Panc1 (cell line): ENCODE results near the gene SPATA21. TPM values are rescaled to one million over a fixed set of nuclear protein-coding genes. Genes with fewer than 3 reads are reported as not detected.

Experiments used
- ATAC-seq: fragments of 200-7000 bp; cut with Tn5 transposase; 2 replicates; pipeline ENCODE4 v1.9.1; 2020; ENCODE audit warnings: mild to moderate bottlenecking, moderate library complexity
- BruUV-seq: library from RNA; stranded (reverse); fragments of 400-500 nt; replicated peaks from 2 replicates; lab custom pipeline; 2021; lab: Mats Ljungman, UMichigan
- CTCF ChIA-PET: fragments of 300-600 bp; sonication (Branson Sonifier 250); formaldehyde crosslinking; loops from one replicate; lab custom pipeline; 2022; ENCODE audit warnings: antibody characterized with exemption; lab: Charles Lee
- POLR2A ChIA-PET: fragments of 300-600 bp; sonication (Branson Sonifier 250); formaldehyde crosslinking; loops from one replicate; lab custom pipeline; 2022; ENCODE audit warnings: antibody characterized with exemption; lab: Charles Lee
- DNase-seq: peaks from one replicate; pipeline ENCODE4 v3.0.0-alpha.2; 2010; ENCODE audit warnings: low read depth, low spot score
- H3K27ac ChIP-seq: 2 replicates; pipeline ENCODE4 v1.5.1; 2011; ENCODE audit warnings: mild to moderate bottlenecking, low read length, inconsistent platforms
- H3K27me3 ChIP-seq: fragments of 200-500 bp; sonication (Bioruptor generic); 2 replicates; pipeline ENCODE4 v1.6.0; 2014; ENCODE audit warnings: low read length, inconsistent platforms; ENCODE audit not compliant: control insufficient read depth, insufficient read depth
- H3K36me3 ChIP-seq: fragments of 200-500 bp; sonication (Bioruptor generic); 2 replicates; pipeline ENCODE4 v1.5.1; 2014; ENCODE audit warnings: inconsistent platforms, mild to moderate bottlenecking, low read length, moderate library complexity; ENCODE audit not compliant: control insufficient read depth, insufficient read depth
- H3K4me1 ChIP-seq: 2 replicates; pipeline ENCODE4 v1.5.1; 2011; ENCODE audit warnings: inconsistent platforms, mild to moderate bottlenecking, low read length, moderate library complexity; ENCODE audit not compliant: control insufficient read depth, insufficient read depth
- H3K4me3 ChIP-seq, 2 experiments: 2 replicates each; pipeline ENCODE4 v1.5.1; 2011 to 2012; ENCODE audit warnings: low read depth in 2 of 2, low read length in 2 of 2, mild to moderate bottlenecking in 2 of 2, inconsistent platforms in 1 of 2, moderate library complexity in 1 of 2
- H3K9me3 ChIP-seq: fragments of 200-500 bp; sonication (Bioruptor generic); 2 replicates; pipeline ENCODE4 v1.5.1; 2014; ENCODE audit warnings: low read depth, mild to moderate bottlenecking, inconsistent platforms, low read length, moderate library complexity; ENCODE audit not compliant: control insufficient read depth, insufficient read depth
- CTCF ChIP-seq: fragments of 450-650 bp; IDR thresholded peaks from 2 replicates; pipeline ENCODE4 v1.5.1; 2017; ENCODE audit warnings: mild to moderate bottlenecking
- POLR2AphosphoS5 ChIP-seq: IDR thresholded peaks from 2 replicates; pipeline ENCODE4 v1.6.1; 2012; ENCODE audit warnings: mild to moderate bottlenecking, low read depth, low read length, moderate library complexity
- REST ChIP-seq, 2 experiments: IDR thresholded peaks; 2 replicates each; pipeline ENCODE4 v1.6.1; 2011 to 2012; ENCODE audit warnings: low read depth in 2 of 2, control low read depth in 1 of 2, low read length in 1 of 2, mild to moderate bottlenecking in 1 of 2, moderate library complexity in 1 of 2; ENCODE audit not compliant: insufficient read depth in 1 of 2
- SIN3A ChIP-seq: IDR thresholded peaks from 2 replicates; pipeline ENCODE4 v1.6.1; 2012; ENCODE audit warnings: low read depth, mild to moderate bottlenecking, low read length, moderate library complexity, borderline replicate concordance; ENCODE audit not compliant: insufficient read depth
- TCF7L2 ChIP-seq: IDR thresholded peaks from 2 replicates; pipeline ENCODE4 v1.6.1; 2011; ENCODE audit warnings: mild to moderate bottlenecking, low read depth, low read length, inconsistent platforms
- in situ Hi-C: cut with HindIII; loops from 2 replicates; pipeline ENCODE4 v1.10.0; 2016; ENCODE audit warnings: low sequenced_read_pairs, low pct_unique_long_range_greater_than_20kb
- intact Hi-C: fragments of 100-400 bp; cut with micrococcal nuclease; formaldehyde crosslinking; loops from one replicate; pipeline ENCODE4 v1.10.0; 2022; ENCODE audit not compliant: unreplicated experiment
- total RNA-seq: library from RNA; stranded (reverse); gene quantifications from one replicate; pipeline ENCODE4 v1.2.1, GENCODE V29; 2021; ENCODE audit not compliant: unreplicated experiment

SPATA21 gene
- total RNA-seq, 1 experiment from 2014 or later = not detected

- POLR2A ChIA-PET = no interaction called here
- DNase-seq (no peak), ATAC-seq (no peak)
- Histone ChIP-seq H3K4me1 (no peaks in the 10 kb centered on the region; the same call in 1 of the 2 replicates), H3K4me3 (no peak overlapping the region), H3K9me3 (no peaks in the 10 kb centered on the region), H3K27ac (no peak overlapping the region), H3K36me3 (no peaks in the 10 kb centered on the region), H3K27me3 (no peaks in the 10 kb centered on the region)
- TF ChIP-seq TCF7L2 (no peak), SIN3A (no peak), CTCF (no peak), REST (IDR thresholded peaks at IDR 0.05; ENCODE audit: insufficient read depth in 1 of 2, low read depth in 2 of 2, low read length in 1 of 2) (no peak), POLR2AphosphoS5 (no peak)
- no TSS peak for BruUV-seq
- in situ Hi-C loops = no loop called here
- intact Hi-C loops = no loop called here
- CTCF ChIA-PET = no interaction called here
Measured at GRCh38 chr1:16418823-16419425, 18.3 kb downstream of the SPATA21 start.

GRCh38 chr1:16413191-16413590 lies 24.0 kb downstream of the SPATA21 start:
- BruUV-seq = no TSS peak
- Histone ChIP-seq H3K4me3 (no peak overlapping the region), H3K27ac (no peak overlapping the region), H3K4me1 (no peaks in the 10 kb centered on the region), H3K9me3 (no peaks in the 10 kb centered on the region), H3K27me3 (no peaks in the 10 kb centered on the region), H3K36me3 (no peaks in the 10 kb centered on the region)
- intact Hi-C loops = no loop called here
- in situ Hi-C loops = no loop called here
- ATAC-seq (no peak), DNase-seq (no peak)
- ChIA-PET CTCF (no interaction called here), POLR2A (no interaction called here)
- TF ChIP-seq REST (IDR thresholded peaks at IDR 0.05; ENCODE audit: insufficient read depth in 1 of 2, low read depth in 2 of 2, low read length in 1 of 2) (no peak), CTCF (no peak), SIN3A (no peak), TCF7L2 (no peak), POLR2AphosphoS5 (no peak)
